B cell (primary cell): Measurements from ENCODE around the gene CYB5D1. TPM values are rescaled to one million over a fixed set of nuclear protein-coding genes. Genes with fewer than 3 reads are reported as not detected.
"Not testable (repeated sequence)": the region's sequence is repeated elsewhere in the genome, so short reads cannot be mapped to it uniquely, and the experiment has no call there.

Source experiments
- ATAC-seq: fragments of 200-7000 bp; cut with Tn5 transposase; one replicate; pipeline ENCODE4 v1.10.0; 2021; ENCODE audit warnings: low read depth, mild to moderate bottlenecking, moderate number of reproducible peaks, moderate library complexity
- CTCF ChIA-PET: fragments of 350-600 bp; sonication (Branson Sonifier 250); formaldehyde crosslinking; loops from one replicate; lab custom pipeline; 2021; ENCODE audit warnings: antibody characterized with exemption, inconsistent platforms; lab: Charles Lee
- POLR2A ChIA-PET: fragments of 350-600 bp; sonication (Branson Sonifier 250); formaldehyde crosslinking; loops from one replicate; lab custom pipeline; 2021; ENCODE audit warnings: antibody characterized with exemption; lab: Charles Lee
- DNase-seq: peaks from one replicate; pipeline ENCODE4 v3.0.0; 2013
- H2AFZ ChIP-seq: 2 replicates; pipeline ENCODE4 v1.6.1; 2012; ENCODE audit warnings: mild to moderate bottlenecking, low read depth, low read length; ENCODE audit not compliant: insufficient read depth, poor library complexity, severe bottlenecking
- H3K27ac ChIP-seq, 2 donors: 1 replicate in 1 of 2; 2 replicates in 1 of 2; pipeline ENCODE4 v1.5.1; 2012 to 2013; ENCODE audit warnings: low read length in 2 of 2, mild to moderate bottlenecking in 2 of 2, moderate library complexity in 1 of 2
- H3K27me3 ChIP-seq, 4 experiments: fragments of 200-600 bp in 1 of 4; sonication (generic) in 1 of 4; replicated peaks in 1 of 4; 1 replicate in 2 of 4; 2 replicates in 2 of 4; pipeline versions ENCODE4 v1.6.1 to v1.7.0; 2013 to 2016; ENCODE audit warnings: low read length in 3 of 4, mild to moderate bottlenecking in 2 of 4, mixed read lengths in 1 of 4, moderate library complexity in 1 of 4; ENCODE audit not compliant: insufficient read depth in 4 of 4, control insufficient read depth in 3 of 4; ENCODE audit errors: control extremely low read depth in 1 of 4
- H3K36me3 ChIP-seq, 2 experiments: replicated peaks in 1 of 2; 1 replicate in 1 of 2; 2 replicates in 1 of 2; pipeline versions ENCODE4 v1.6.1 to v1.7.1; 2013; ENCODE audit warnings: low read length in 1 of 2; ENCODE audit not compliant: insufficient read depth in 2 of 2, control insufficient read depth in 1 of 2; ENCODE audit errors: control extremely low read depth in 1 of 2, extremely low read depth in 1 of 2
- H3K4me1 ChIP-seq, 2 donors: fragments of 200-600 bp in 1 of 2; sonication (generic) in 1 of 2; 1 replicate in 1 of 2; 2 replicates in 1 of 2; pipeline versions ENCODE4 v1.5.1 to v1.6.1; 2013 to 2017; ENCODE audit warnings: low read length in 2 of 2; ENCODE audit not compliant: control insufficient read depth in 2 of 2, insufficient read depth in 2 of 2
- H3K4me2 ChIP-seq: replicated peaks from 2 replicates; pipeline ENCODE3; 2012; ENCODE audit warnings: mild to moderate bottlenecking, low read depth, low read length; ENCODE audit not compliant: poor library complexity, severe bottlenecking
- H3K4me3 ChIP-seq, 5 experiments: fragments of 200-600 bp in 1 of 5; sonication (generic) in 1 of 5; 1 replicate in 3 of 5; 2 replicates in 2 of 5; pipeline versions ENCODE4 v1.5.1 to v1.7.0; 2011 to 2016; ENCODE audit warnings: low read length in 4 of 5, mild to moderate bottlenecking in 4 of 5, low read depth in 2 of 5, control low read depth in 1 of 5, moderate library complexity in 1 of 5; ENCODE audit not compliant: insufficient read depth in 1 of 5; ENCODE audit errors: control extremely low read depth in 1 of 5, extremely low read depth in 1 of 5
- H3K79me2 ChIP-seq: fragments of 200-600 bp; sonication (generic); one replicate; pipeline ENCODE4 v1.6.0; 2016; ENCODE audit warnings: low read length; ENCODE audit not compliant: control insufficient read depth, insufficient read depth
- H3K9ac ChIP-seq: fragments of 200-600 bp; sonication (generic); 2 replicates; pipeline ENCODE4 v1.6.1; 2017; ENCODE audit warnings: mild to moderate bottlenecking, low read length, moderate library complexity
- H3K9me3 ChIP-seq, 3 donors: one replicate each; pipeline versions ENCODE4 v1.6.1 to v1.7.1; 2013; ENCODE audit warnings: low read length in 2 of 3; ENCODE audit not compliant: control insufficient read depth in 2 of 3, insufficient read depth in 1 of 3; ENCODE audit errors: control extremely low read depth in 1 of 3
- H4K20me1 ChIP-seq: 2 replicates; pipeline ENCODE4 v1.6.0; 2012; ENCODE audit warnings: mild to moderate bottlenecking, low read length; ENCODE audit not compliant: insufficient read depth, control insufficient read depth, poor library complexity, severe bottlenecking
- H3K27ac Mint-ChIP-seq: one replicate; pipeline ENCODE4 v1.8.0; 2021; ENCODE audit warnings: mixed read lengths
- H3K27me3 Mint-ChIP-seq: one replicate; pipeline ENCODE4 v1.8.0; 2021; ENCODE audit warnings: mixed read lengths
- H3K4me1 Mint-ChIP-seq: one replicate; pipeline ENCODE4 v1.8.0; 2021; ENCODE audit warnings: mixed read lengths
- H3K4me3 Mint-ChIP-seq: one replicate; pipeline ENCODE4 v1.8.0; 2021; ENCODE audit warnings: mixed read lengths
- H3K9me3 Mint-ChIP-seq: one replicate; pipeline ENCODE4 v1.8.0; 2022; ENCODE audit warnings: mixed read lengths; ENCODE audit not compliant: insufficient read depth
- CTCF ChIP-seq: fragments of 200-600 bp; IDR thresholded peaks from one replicate; pipeline ENCODE4 v1.8.0; 2022; ENCODE audit warnings: antibody characterized with exemption, mild to moderate bottlenecking
- EZH2 ChIP-seq: IDR thresholded peaks from 2 replicates; pipeline ENCODE4 v1.6.1; 2012; ENCODE audit warnings: borderline replicate concordance, low read depth, mild to moderate bottlenecking, moderate library complexity, low read length; ENCODE audit not compliant: insufficient read depth, poor library complexity, severe bottlenecking
- WGBS: methylation state at CpG from one replicate; pipeline ENCODE4 v1.1.5; 2013; ENCODE audit warnings: missing lambda C conversion rate; ENCODE audit not compliant: insufficient coverage; 5-methylcytosine and 5-hydroxymethylcytosine counted together
- intact Hi-C: fragments of 100-400 bp; cut with micrococcal nuclease; formaldehyde crosslinking; loops from one replicate; pipeline ENCODE4 v1.10.0; 2022
- polyA plus RNA-seq: library from polyadenylated mRNA; depleted of rRNA; stranded (reverse); fragments of >200 nt; gene quantifications from 2 replicates; pipeline ENCODE4 v1.2.3, GENCODE V29; 2012
- total RNA-seq, 2 donors: library from RNA; stranded (reverse); fragments of 120-200 nt in 1 of 2; gene quantifications; 1 replicate in 1 of 2; 2 replicates in 1 of 2; pipeline versions ENCODE4 v1.2.3 to v1.2.4, GENCODE V29; 2013 to 2022

CYB5D1 gene
- total and polyA plus RNA-seq, 2 donors (not counting 1 experiment from before 2014, with no cell fraction given) = 6.3 to 10.2 TPM

- intact Hi-C loops = no loop called here
- H3K4me1 ChIP-seq = no peaks in the 10 kb centered on the region
- ATAC-seq (no peak), DNase-seq (no peak)
- no peak overlapping the region for H3K27ac Mint-ChIP-seq
- no peak overlapping the region for H2AFZ ChIP-seq
- CTCF ChIA-PET = no interaction called here
- no peak overlapping the region for H3K9ac ChIP-seq
- H4K20me1 ChIP-seq = no peaks in the 10 kb centered on the region
- 71% methylated on average over 6 of the region's 11 CpGs for WGBS
- no peaks in the 10 kb centered on the region for H3K9me3 Mint-ChIP-seq
- H3K27me3 ChIP-seq = peaks cover 0 to 5% (median 0%) of the 10 kb centered on the region in 4 experiments
- no peak overlapping the region for H3K4me3 Mint-ChIP-seq
- no peak overlapping the region for H3K4me3 ChIP-seq
- H3K4me2 ChIP-seq = no peak overlapping the region
- TF ChIP-seq EZH2 (no peak), CTCF (no peak)
- no peaks in the 10 kb centered on the region for H3K79me2 ChIP-seq
- no peak overlapping the region for H3K27ac ChIP-seq
- POLR2A ChIA-PET = no interaction called here
- no peaks in the 10 kb centered on the region for H3K36me3 ChIP-seq
- H3K27me3 Mint-ChIP-seq = peaks cover 25% of the 10 kb centered on the region
- no peaks in the 10 kb centered on the region for H3K9me3 ChIP-seq
- H3K4me1 Mint-ChIP-seq = no peaks in the 10 kb centered on the region
These were observed 48.6 kb upstream of the CYB5D1 start for GRCh38 chr17:7809086-7809790.

GRCh38 chr17:7809791-7810343 lies 47.9 kb upstream of the CYB5D1 start:
- H3K79me2 ChIP-seq, H3K4me3 Mint-ChIP-seq, H3K27me3 ChIP-seq, intact Hi-C loops, H3K36me3 ChIP-seq, H3K4me2 ChIP-seq, CTCF ChIA-PET, H3K4me1 ChIP-seq, H4K20me1 ChIP-seq, H3K9me3 ChIP-seq, H3K9ac ChIP-seq, H2AFZ ChIP-seq, H3K27ac ChIP-seq, ATAC-seq, H3K4me3 ChIP-seq, H3K4me1 Mint-ChIP-seq, H3K27ac Mint-ChIP-seq, POLR2A ChIA-PET, H3K9me3 Mint-ChIP-seq, DNase-seq: not testable (repeated sequence)
- 89% methylated on average over 5 of the region's 9 CpGs for WGBS
- H3K27me3 Mint-ChIP-seq = peaks cover 25% of the 10 kb centered on the region
